A549 (cell line): ENCODE data around the gene GCK. TPM values are rescaled to one million over a fixed set of nuclear protein-coding genes. Genes with fewer than 3 reads are reported as not detected.

ENCODE experiments used
- ATAC-seq, 2 experiments: fragments of 200-7000 bp in 1 of 2; fragments of >200 bp in 1 of 2; cut with Nextera tagmentation in 1 of 2; cut with Tn5 transposase in 1 of 2; 3 replicates each; pipeline versions ENCODE4 v1.8.0 to v1.9.1; 2018 to 2020; ENCODE audit warnings: mild to moderate bottlenecking in 1 of 2, moderate library complexity in 1 of 2
- CTCF ChIA-PET: fragments of 300-600 bp; sonication (Branson Sonifier 250); formaldehyde crosslinking; extraction: SDS; loops from one replicate; lab custom pipeline; 2021; ENCODE audit warnings: antibody characterized with exemption, inconsistent platforms; lab: Yijun Ruan, JAX
- POLR2A ChIA-PET: fragments of 350-600 bp; formaldehyde crosslinking; extraction: SDS; loops from one replicate; lab custom pipeline; 2021; ENCODE audit warnings: antibody characterized with exemption, inconsistent platforms; lab: Yijun Ruan, JAX
- DNase-seq, 2 experiments: peaks; one replicate each; pipeline versions ENCODE4 v3.0.0 to v3.0.0-alpha.2; 2011 to 2016; ENCODE audit warnings: low read depth in 1 of 2, low spot score in 1 of 2
- FAIRE-seq: peaks from 2 replicates; lab custom pipeline; 2011; peaks lifted over from hg19 to GRCh38; lab: Jason Lieb, UNC
- H3K27ac ChIP-seq, 2 experiments: fragments of >200 bp; sonication (Bioruptor Twin); formaldehyde crosslinking; 3 replicates each; pipeline ENCODE4 v1.5.1; 2016 to 2017
- H3K4me1 ChIP-seq: fragments of >200 bp; sonication (Bioruptor Twin); formaldehyde crosslinking; 3 replicates; pipeline ENCODE4 v1.6.1; 2016
- H3K4me2 ChIP-seq: fragments of >200 bp; sonication (Bioruptor Twin); formaldehyde crosslinking; 3 replicates; pipeline ENCODE4 v1.6.1; 2016
- H3K4me3 ChIP-seq: fragments of >200 bp; sonication (Bioruptor Twin); formaldehyde crosslinking; 3 replicates; pipeline ENCODE4 v1.5.1; 2016
- H3K9me3 ChIP-seq: fragments of >200 bp; sonication (Bioruptor Twin); formaldehyde crosslinking; 3 replicates; pipeline ENCODE4 v1.6.1; 2016
- BHLHE40 ChIP-seq: IDR thresholded peaks from 2 replicates; pipeline ENCODE4 v1.6.1; 2012; ENCODE audit warnings: low read depth, low read length, inconsistent platforms
- CBX2 ChIP-seq: fragments of 200-600 bp; sonication (generic); IDR thresholded peaks from 2 replicates; pipeline ENCODE4 v1.6.1; 2016; ENCODE audit warnings: low read depth, mild to moderate bottlenecking, borderline replicate concordance
- CHD2 ChIP-seq: fragments of 150-350 bp; IDR thresholded peaks from 2 replicates; pipeline ENCODE4 v1.6.1; 2014; ENCODE audit warnings: low read length; ENCODE audit not compliant: partially characterized antibody
- ELK1 ChIP-seq: fragments of 150-350 bp; IDR thresholded peaks from 2 replicates; pipeline ENCODE4 v1.6.1; 2014; ENCODE audit warnings: low read depth, mild to moderate bottlenecking, low read length
- EP300 ChIP-seq, 2 experiments: fragments of >200 bp; sonication (Bioruptor Twin); formaldehyde crosslinking; IDR thresholded peaks; 2 replicates in 1 of 2; 3 replicates in 1 of 2; pipeline ENCODE4 v1.6.1; 2016 to 2017
- FOXS1 ChIP-seq: fragments of 250-450 bp; sonication (Bioruptor Pico); IDR thresholded peaks from 2 replicates; pipeline ENCODE4 v1.5.0; 2020; ENCODE audit warnings: mild to moderate bottlenecking, moderate library complexity
- HDAC2 ChIP-seq: fragments of 200-600 bp; sonication (generic); IDR thresholded peaks from 2 replicates; pipeline ENCODE4 v1.6.1; 2016
- HOXB13 ChIP-seq: fragments of 250-450 bp; sonication (Bioruptor Pico); IDR thresholded peaks from 2 replicates; pipeline ENCODE4 v1.5.0; 2020; ENCODE audit warnings: low read depth, mild to moderate bottlenecking, moderate library complexity
- HOXB5 ChIP-seq: fragments of 250-450 bp; sonication (Bioruptor Pico); IDR thresholded peaks from 2 replicates; pipeline ENCODE4 v1.5.0; 2020; ENCODE audit warnings: mild to moderate bottlenecking, moderate library complexity
- JUN ChIP-seq, 2 experiments: fragments of >200 bp; sonication (Bioruptor Twin); formaldehyde crosslinking; IDR thresholded peaks; 2 replicates in 1 of 2; 3 replicates in 1 of 2; pipeline ENCODE4 v1.6.1; 2016 to 2017
- JUNB ChIP-seq: fragments of >200 bp; sonication (Bioruptor Twin); formaldehyde crosslinking; IDR thresholded peaks from 2 replicates; pipeline ENCODE4 v1.6.1; 2016
- KDM5A ChIP-seq: fragments of 200-600 bp; sonication (generic); IDR thresholded peaks from 2 replicates; pipeline ENCODE4 v1.6.1; 2016; ENCODE audit warnings: antibody characterized with exemption, mild to moderate bottlenecking
- MAZ ChIP-seq: fragments of 150-350 bp; IDR thresholded peaks from 2 replicates; pipeline ENCODE4 v1.6.1; 2014; ENCODE audit warnings: antibody characterized with exemption, low read depth, low read length, borderline replicate concordance
- MYC ChIP-seq: IDR thresholded peaks from 2 replicates; pipeline ENCODE4 v1.6.1; 2012; ENCODE audit warnings: mild to moderate bottlenecking, inconsistent platforms, low read length, improper control_type of control experiment, borderline replicate concordance
- NFE2L2 ChIP-seq: fragments of 150-350 bp; conservative IDR thresholded peaks from 2 replicates; pipeline ENCODE4 v1.6.1; 2014; ENCODE audit warnings: low read length
- NPAS2 ChIP-seq: fragments of 250-450 bp; sonication (Bioruptor Pico); IDR thresholded peaks from 2 replicates; pipeline ENCODE4 v1.8.0; 2022; ENCODE audit warnings: mild to moderate bottlenecking, moderate library complexity, borderline replicate concordance
- PHF8 ChIP-seq: fragments of 200-600 bp; sonication (generic); IDR thresholded peaks from 2 replicates; pipeline ENCODE4 v1.6.1; 2016; ENCODE audit warnings: low read depth, mild to moderate bottlenecking, antibody characterized with exemption, moderate library complexity, borderline replicate concordance
- POLR2A ChIP-seq: IDR thresholded peaks from 2 replicates; pipeline ENCODE4 v1.6.1; 2012; ENCODE audit warnings: mild to moderate bottlenecking, low read length
- RAD21 ChIP-seq, 2 experiments: fragments of >200 bp in 1 of 2; sonication (Bioruptor Twin) in 1 of 2; formaldehyde crosslinking in 1 of 2; IDR thresholded peaks in 1 of 2; conservative IDR thresholded peaks in 1 of 2; 2 replicates in 1 of 2; 3 replicates in 1 of 2; pipeline ENCODE4 v1.6.1; 2012 to 2018; ENCODE audit warnings: inconsistent platforms in 1 of 2
- RARB ChIP-seq: fragments of 250-450 bp; sonication (Bioruptor Pico); IDR thresholded peaks from 2 replicates; pipeline ENCODE4 v1.8.0; 2021; ENCODE audit warnings: mild to moderate bottlenecking, moderate library complexity
- RNF2 ChIP-seq: fragments of 200-600 bp; sonication (generic); IDR thresholded peaks from 2 replicates; pipeline ENCODE4 v1.6.1; 2016; ENCODE audit warnings: low read depth, mild to moderate bottlenecking, antibody characterized with exemption, moderate library complexity, borderline replicate concordance
- SMC3 ChIP-seq: fragments of >200 bp; sonication (Bioruptor Twin); formaldehyde crosslinking; IDR thresholded peaks from 3 replicates; pipeline ENCODE4 v1.6.1; 2018; ENCODE audit warnings: inconsistent platforms
- TFCP2L1 ChIP-seq: fragments of 250-450 bp; sonication (Bioruptor Pico); IDR thresholded peaks from 2 replicates; pipeline ENCODE4 v1.5.0; 2021; ENCODE audit warnings: mild to moderate bottlenecking
- ZSCAN20 ChIP-seq: fragments of 250-450 bp; sonication (Bioruptor Pico); IDR thresholded peaks from 2 replicates; pipeline ENCODE4 v1.8.0; 2022; ENCODE audit warnings: mild to moderate bottlenecking, moderate library complexity
- WGBS: methylation state at CpG from one replicate; pipeline ENCODE4 v1.1.6; 2017; ENCODE audit errors: missing lambda C conversion rate; 5-methylcytosine and 5-hydroxymethylcytosine counted together
- polyA plus RNA-seq, 4 experiments: library from polyadenylated mRNA; depleted of rRNA in 3 of 4; stranded (reverse); fragments of >200 nt; fragmentation: RNase III in 1 of 4; extraction: RNeasy Plus Mini Kit Qiagen cat#74134 plus additional on column Dnase treatment in 1 of 4; gene quantifications; 2 replicates in 3 of 4; 3 replicates in 1 of 4; pipeline ENCODE4 v1.2.3, GENCODE V29; 2011 to 2017
- TF ChIP-seq, protein P1 (sequence below): fragments of 450-650 bp; IDR thresholded peaks from 2 replicates; pipeline ENCODE4 v1.6.1; 2014; ENCODE audit warnings: antibody characterized with exemption
- TF ChIP-seq, protein P2 (sequence below): IDR thresholded peaks from 2 replicates; pipeline ENCODE4 v1.6.1; 2012

GCK gene
- polyA plus RNA-seq, 2 of the 4 experiments (the other 2 are of a cell fraction) = 0.12 TPM; not detected in 1

- 65% methylated on average over 5 of the region's 5 CpGs for WGBS
- Histone ChIP-seq H3K27ac (no peak overlapping the region), H3K9me3 (no peaks in the 10 kb centered on the region), H3K4me3 (no peak overlapping the region), H3K4me2 (no peak overlapping the region), H3K4me1 (no peaks in the 10 kb centered on the region)
- ChIA-PET CTCF (no interaction called here), POLR2A (no interaction called here)
- FAIRE-seq (no peak), ATAC-seq (no peak), DNase-seq (no peak)
- TF ChIP-seq HDAC2 = no peak
- no peak for TF ChIP-seq SMC3
- no peak for TF ChIP-seq JUNB
- no peak for TF ChIP-seq POLR2A
- TF ChIP-seq HOXB13 = no peak
- TF ChIP-seq, protein P1, sequence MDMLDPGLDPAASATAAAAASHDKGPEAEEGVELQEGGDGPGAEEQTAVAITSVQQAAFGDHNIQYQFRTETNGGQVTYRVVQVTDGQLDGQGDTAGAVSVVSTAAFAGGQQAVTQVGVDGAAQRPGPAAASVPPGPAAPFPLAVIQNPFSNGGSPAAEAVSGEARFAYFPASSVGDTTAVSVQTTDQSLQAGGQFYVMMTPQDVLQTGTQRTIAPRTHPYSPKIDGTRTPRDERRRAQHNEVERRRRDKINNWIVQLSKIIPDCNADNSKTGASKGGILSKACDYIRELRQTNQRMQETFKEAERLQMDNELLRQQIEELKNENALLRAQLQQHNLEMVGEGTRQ = no peak
- no peak for TF ChIP-seq RARB (CRISPR knock-in tag)
- no peak for TF ChIP-seq ZSCAN20 (CRISPR knock-in tag)
- TF ChIP-seq RAD21 (conservative IDR thresholded peaks at IDR 0.05 in 1 of 2, IDR thresholded peaks at IDR 0.05 in 1 of 2) = no peak
- TF ChIP-seq CHD2 = no peak
- no peak for TF ChIP-seq ELK1
- TF ChIP-seq EP300 (IDR thresholded peaks at IDR 0.05) = no peak
- no peak for TF ChIP-seq FOXS1 (CRISPR knock-in tag)
- TF ChIP-seq RNF2 = no peak
- no peak for TF ChIP-seq NFE2L2
- no peak for TF ChIP-seq HOXB5 (CRISPR knock-in tag)
- TF ChIP-seq MYC = no peak
- no peak for TF ChIP-seq BHLHE40
- TF ChIP-seq MAZ = no peak
These were observed 29.2 kb downstream of the GCK start for GRCh38 chr7:44159824-44160630.

GRCh38 chr7:44158873-44159631 is 30.2 kb downstream of the GCK start:
- FAIRE-seq = no peak
- ATAC-seq = no peak
- DNase-seq = no peak
- Histone ChIP-seq H3K9me3 (no peaks in the 10 kb centered on the region), H3K4me2 (no peak overlapping the region), H3K4me3 (no peak overlapping the region), H3K27ac (no peak overlapping the region), H3K4me1 (no peaks in the 10 kb centered on the region)
- POLR2A ChIA-PET = no interaction called here
- TF ChIP-seq KDM5A = no peak
- no peak for TF ChIP-seq NPAS2
- TF ChIP-seq JUN (IDR thresholded peaks at IDR 0.05) = no peak
- no peak for TF ChIP-seq PHF8
- TF ChIP-seq EP300 (IDR thresholded peaks at IDR 0.05) = no peak
- no peak for TF ChIP-seq CBX2
- TF ChIP-seq, protein P2, sequence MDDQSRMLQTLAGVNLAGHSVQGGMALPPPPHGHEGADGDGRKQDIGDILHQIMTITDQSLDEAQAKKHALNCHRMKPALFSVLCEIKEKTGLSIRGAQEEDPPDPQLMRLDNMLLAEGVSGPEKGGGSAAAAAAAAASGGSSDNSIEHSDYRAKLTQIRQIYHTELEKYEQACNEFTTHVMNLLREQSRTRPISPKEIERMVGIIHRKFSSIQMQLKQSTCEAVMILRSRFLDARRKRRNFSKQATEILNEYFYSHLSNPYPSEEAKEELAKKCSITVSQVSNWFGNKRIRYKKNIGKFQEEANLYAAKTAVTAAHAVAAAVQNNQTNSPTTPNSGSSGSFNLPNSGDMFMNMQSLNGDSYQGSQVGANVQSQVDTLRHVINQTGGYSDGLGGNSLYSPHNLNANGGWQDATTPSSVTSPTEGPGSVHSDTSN = no peak
- TF ChIP-seq TFCP2L1 (CRISPR knock-in tag) = no peak
- 78% methylated on average over 10 of the region's 12 CpGs for WGBS
- CTCF ChIA-PET = interaction anchor here (0.7 kb wide), 1 partner anchor 12 kb away, joined by 3 read pairs; no protein-coding TSS in a partner anchor
